GM10266 (cell line): ENCODE measurements around the gene EPHA4.

ENCODE experiments used
- DNase-seq: peaks from one replicate; pipeline ENCODE4 v3.0.0; 2012; ENCODE audit errors: extremely low spot score
- TF ChIP-seq, protein P1 (sequence below): IDR thresholded peaks from 2 replicates; pipeline ENCODE4 v1.5.1; 2012; ENCODE audit warnings: mild to moderate bottlenecking, low read depth; ENCODE audit not compliant: control insufficient read depth, insufficient read depth; ENCODE audit errors: missing control alignments

The EPHA4 gene

GRCh38 chr2:221596192-221596591, 24.1 kb upstream of the EPHA4 start:
- DNase-seq, result no peak

DNA sequence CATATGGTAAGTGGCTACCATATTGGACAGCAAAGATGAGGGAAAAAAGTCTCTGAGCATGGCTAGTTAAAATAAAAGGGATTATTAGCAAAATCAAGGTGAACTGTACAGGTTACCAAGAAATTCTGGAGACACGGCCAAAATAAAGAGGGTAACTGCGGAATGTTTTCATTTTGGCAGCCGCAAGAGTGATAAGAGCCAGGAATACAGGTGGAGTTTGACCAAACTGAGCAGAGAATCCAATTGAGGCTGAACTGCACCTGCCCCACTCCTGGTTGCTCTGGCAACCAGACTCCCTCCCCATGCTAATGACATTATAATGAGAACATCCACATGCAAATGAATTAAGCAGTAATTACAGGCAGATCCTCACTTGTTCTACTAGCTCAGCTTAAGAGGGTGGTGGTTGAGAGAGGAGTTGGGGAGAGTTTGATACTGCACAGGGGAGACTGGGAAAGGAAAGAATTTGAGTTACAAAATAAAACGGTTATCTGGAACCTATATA, 18.8 kb upstream of the EPHA4 start:
- DNase-seq, result no peak

More at GRCh38 chr2:221596192-221596591, 24.1 kb upstream of the EPHA4 start:
- TF ChIP-seq, protein P1, sequence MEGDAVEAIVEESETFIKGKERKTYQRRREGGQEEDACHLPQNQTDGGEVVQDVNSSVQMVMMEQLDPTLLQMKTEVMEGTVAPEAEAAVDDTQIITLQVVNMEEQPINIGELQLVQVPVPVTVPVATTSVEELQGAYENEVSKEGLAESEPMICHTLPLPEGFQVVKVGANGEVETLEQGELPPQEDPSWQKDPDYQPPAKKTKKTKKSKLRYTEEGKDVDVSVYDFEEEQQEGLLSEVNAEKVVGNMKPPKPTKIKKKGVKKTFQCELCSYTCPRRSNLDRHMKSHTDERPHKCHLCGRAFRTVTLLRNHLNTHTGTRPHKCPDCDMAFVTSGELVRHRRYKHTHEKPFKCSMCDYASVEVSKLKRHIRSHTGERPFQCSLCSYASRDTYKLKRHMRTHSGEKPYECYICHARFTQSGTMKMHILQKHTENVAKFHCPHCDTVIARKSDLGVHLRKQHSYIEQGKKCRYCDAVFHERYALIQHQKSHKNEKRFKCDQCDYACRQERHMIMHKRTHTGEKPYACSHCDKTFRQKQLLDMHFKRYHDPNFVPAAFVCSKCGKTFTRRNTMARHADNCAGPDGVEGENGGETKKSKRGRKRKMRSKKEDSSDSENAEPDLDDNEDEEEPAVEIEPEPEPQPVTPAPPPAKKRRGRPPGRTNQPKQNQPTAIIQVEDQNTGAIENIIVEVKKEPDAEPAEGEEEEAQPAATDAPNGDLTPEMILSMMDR, result no peak

DNA sequence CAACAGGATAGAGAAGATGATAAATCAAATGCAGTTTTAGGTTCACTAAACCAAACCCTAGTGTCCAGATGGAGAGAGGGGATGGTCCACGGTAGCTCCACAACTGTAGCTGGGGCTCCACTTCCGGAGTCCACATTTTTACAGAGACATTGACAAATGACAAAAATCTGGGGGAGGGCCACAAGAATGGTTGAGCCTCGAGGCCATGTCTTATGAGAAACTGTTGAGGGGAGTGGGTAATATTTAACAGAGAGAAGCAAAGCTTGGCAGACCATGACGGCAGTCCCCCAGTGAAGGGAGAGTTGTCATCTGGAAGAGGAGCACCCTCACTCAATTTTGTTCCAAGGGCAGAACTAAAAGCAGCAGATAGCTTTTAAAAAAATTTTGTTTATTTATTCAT, 17.6 kb upstream of the EPHA4 start:
- DNase-seq, result no peak

More for the DNA sequence above, 18.8 kb upstream of the EPHA4 start:
- TF ChIP-seq, protein P1, result no peak

DNA sequence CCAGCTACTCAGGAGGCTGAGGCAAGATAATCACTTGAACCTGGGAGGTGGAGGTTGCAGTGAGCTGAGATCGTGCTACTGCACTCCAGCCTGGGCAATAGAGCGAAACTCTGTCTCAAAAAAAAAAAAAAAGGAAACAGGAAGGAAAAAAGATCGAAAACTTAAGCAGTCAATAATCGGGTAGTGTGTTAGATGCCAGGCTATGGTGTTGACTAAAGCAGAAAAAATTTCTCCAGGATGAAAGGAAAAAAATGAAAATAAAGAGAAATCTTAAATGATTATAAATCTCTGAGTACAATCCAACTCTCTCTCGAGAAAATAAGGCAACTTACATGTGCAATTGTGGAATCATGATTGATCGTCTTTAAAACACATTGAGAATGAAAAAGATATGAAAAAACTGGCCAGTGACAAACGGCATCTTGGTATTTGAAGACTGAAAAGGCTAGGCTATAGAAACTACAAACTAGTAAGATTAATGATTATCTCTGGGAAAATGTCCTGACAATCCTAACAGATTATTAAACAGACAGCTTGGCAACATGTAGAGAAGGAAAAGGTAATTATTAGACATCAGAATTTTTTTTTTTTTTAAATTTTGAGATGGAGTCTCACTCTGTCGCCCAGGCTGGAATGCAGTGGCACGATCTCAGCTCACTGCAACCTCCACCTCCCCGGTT, 16.3 kb upstream of the EPHA4 start:
- DNase-seq, result no peak
- TF ChIP-seq, protein P1, result no peak

More for the DNA sequence above, 17.6 kb upstream of the EPHA4 start:
- TF ChIP-seq, protein P1, result no peak

- TF ChIP-seq, protein P1, result no peak
- DNase-seq, result no peak
These were observed 9.9 kb upstream of the EPHA4 start for GRCh38 chr2:221581986-221582385.

DNA sequence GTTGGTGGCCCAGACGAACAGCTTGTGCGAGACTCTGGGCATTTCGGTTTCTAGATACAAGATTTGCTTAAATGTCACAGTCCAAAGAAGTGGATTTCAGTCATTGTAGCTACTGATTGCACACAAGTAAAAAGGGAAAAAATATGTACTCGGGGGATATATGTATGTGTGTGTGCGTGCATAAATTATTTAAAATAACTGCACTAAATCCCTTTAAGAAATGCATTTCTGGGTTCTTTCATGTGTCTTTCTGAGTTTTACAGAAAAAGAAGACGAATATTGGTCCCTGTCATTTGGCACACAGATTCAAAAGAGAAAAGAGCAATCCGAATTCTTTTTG, 2.1 kb upstream of the EPHA4 start:
- no peak for DNase-seq
- TF ChIP-seq, protein P1, result no peak

GRCh38 chr2:221573430-221574230, 1.5 kb upstream of the EPHA4 start:
- TF ChIP-seq, protein P1, result peak; percentile 97
- DNase-seq, result peak; percentile 84
